Ishikawa (cell line): ENCODE results near the gene SH3BP5L.

ENCODE experiments used
- CEBPB ChIP-seq: IDR thresholded peaks from 2 replicates; pipeline ENCODE4 v1.6.1; 2012
- CREB1 ChIP-seq: IDR thresholded peaks from 2 replicates; pipeline ENCODE4 v1.6.1; 2012; ENCODE audit warnings: low read depth
- EGR1 ChIP-seq: IDR thresholded peaks from 2 replicates; pipeline ENCODE4 v1.6.1; 2012
- EP300 ChIP-seq: IDR thresholded peaks from 2 replicates; pipeline ENCODE4 v1.6.1; 2012; ENCODE audit warnings: borderline replicate concordance
- MAX ChIP-seq: IDR thresholded peaks from 2 replicates; pipeline ENCODE4 v1.6.1; 2012
- NFIC ChIP-seq: IDR thresholded peaks from 2 replicates; pipeline ENCODE4 v1.6.1; 2012
- RAD21 ChIP-seq: IDR thresholded peaks from 2 replicates; pipeline ENCODE4 v1.6.1; 2012; ENCODE audit warnings: low read depth
- TAF1 ChIP-seq: IDR thresholded peaks from 2 replicates; pipeline ENCODE4 v1.6.1; 2012; ENCODE audit warnings: low read depth, mild to moderate bottlenecking
- TCF12 ChIP-seq: IDR thresholded peaks from 2 replicates; pipeline ENCODE4 v1.6.1; 2012; ENCODE audit warnings: low read depth
- YY1 ChIP-seq: IDR thresholded peaks from 2 replicates; pipeline ENCODE4 v1.6.1; 2012; ENCODE audit warnings: low read depth
- ZBTB7A ChIP-seq: IDR thresholded peaks from 2 replicates; pipeline ENCODE4 v1.6.1; 2012; ENCODE audit warnings: low read depth
- TF ChIP-seq, protein P1 (sequence below): IDR thresholded peaks from 2 replicates; pipeline ENCODE4 v1.6.1; 2012; ENCODE audit warnings: low read depth, mild to moderate bottlenecking
- TF ChIP-seq, protein P2 (sequence below): IDR thresholded peaks from 2 replicates; pipeline ENCODE4 v1.6.1; 2012

- TF ChIP-seq TCF12 (no peak), NFIC (no peak), EP300 (no peak), YY1 (no peak), TAF1 (no peak), RAD21 (no peak), MAX (no peak), ZBTB7A (no peak), CREB1 (no peak), EGR1 (no peak), CEBPB (no peak)
- TF ChIP-seq, protein P1, sequence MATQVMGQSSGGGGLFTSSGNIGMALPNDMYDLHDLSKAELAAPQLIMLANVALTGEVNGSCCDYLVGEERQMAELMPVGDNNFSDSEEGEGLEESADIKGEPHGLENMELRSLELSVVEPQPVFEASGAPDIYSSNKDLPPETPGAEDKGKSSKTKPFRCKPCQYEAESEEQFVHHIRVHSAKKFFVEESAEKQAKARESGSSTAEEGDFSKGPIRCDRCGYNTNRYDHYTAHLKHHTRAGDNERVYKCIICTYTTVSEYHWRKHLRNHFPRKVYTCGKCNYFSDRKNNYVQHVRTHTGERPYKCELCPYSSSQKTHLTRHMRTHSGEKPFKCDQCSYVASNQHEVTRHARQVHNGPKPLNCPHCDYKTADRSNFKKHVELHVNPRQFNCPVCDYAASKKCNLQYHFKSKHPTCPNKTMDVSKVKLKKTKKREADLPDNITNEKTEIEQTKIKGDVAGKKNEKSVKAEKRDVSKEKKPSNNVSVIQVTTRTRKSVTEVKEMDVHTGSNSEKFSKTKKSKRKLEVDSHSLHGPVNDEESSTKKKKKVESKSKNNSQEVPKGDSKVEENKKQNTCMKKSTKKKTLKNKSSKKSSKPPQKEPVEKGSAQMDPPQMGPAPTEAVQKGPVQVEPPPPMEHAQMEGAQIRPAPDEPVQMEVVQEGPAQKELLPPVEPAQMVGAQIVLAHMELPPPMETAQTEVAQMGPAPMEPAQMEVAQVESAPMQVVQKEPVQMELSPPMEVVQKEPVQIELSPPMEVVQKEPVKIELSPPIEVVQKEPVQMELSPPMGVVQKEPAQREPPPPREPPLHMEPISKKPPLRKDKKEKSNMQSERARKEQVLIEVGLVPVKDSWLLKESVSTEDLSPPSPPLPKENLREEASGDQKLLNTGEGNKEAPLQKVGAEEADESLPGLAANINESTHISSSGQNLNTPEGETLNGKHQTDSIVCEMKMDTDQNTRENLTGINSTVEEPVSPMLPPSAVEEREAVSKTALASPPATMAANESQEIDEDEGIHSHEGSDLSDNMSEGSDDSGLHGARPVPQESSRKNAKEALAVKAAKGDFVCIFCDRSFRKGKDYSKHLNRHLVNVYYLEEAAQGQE = no peak
- TF ChIP-seq, protein P2, sequence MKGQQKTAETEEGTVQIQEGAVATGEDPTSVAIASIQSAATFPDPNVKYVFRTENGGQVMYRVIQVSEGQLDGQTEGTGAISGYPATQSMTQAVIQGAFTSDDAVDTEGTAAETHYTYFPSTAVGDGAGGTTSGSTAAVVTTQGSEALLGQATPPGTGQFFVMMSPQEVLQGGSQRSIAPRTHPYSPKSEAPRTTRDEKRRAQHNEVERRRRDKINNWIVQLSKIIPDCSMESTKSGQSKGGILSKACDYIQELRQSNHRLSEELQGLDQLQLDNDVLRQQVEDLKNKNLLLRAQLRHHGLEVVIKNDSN = no peak
These were observed 4.1 kb downstream of the SH3BP5L start for GRCh38 chr1:248821641-248822040.
